ENCODE results near the gene TWIST2.

TWIST2 gene

DNA sequence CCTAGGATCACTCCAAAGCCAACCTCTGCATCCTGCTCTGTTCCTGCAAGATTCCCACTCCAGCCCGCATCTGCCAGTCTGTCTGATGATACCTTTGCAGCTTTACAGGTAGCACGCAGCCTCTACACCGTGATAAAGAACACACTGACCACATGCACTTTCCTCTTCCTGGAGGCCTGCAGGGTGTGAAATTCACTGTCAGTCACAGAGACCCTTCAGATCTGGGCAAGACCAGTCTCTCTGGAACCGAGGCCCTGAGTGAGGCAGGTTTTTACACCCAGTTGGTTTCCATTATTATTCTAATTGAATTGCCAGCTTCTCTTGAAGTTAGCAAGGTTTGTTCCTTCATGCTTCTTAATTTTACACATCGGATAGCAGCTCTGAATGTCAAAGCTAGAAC is 30.5 kb upstream of the TWIST2 start:
- Histone ChIP-seq H3K4me1 (no peaks in the 10 kb centered on the region), H3K27ac (no peak overlapping the region), H3K4me3 (no peak overlapping the region), H3K9me3 (no peaks in the 10 kb centered on the region), H3K27me3 (peaks cover 0 to 57% of the 10 kb centered on the region in 2 donors), H3K36me3 (no peaks in the 10 kb centered on the region)
- TF ChIP-seq, protein P1, sequence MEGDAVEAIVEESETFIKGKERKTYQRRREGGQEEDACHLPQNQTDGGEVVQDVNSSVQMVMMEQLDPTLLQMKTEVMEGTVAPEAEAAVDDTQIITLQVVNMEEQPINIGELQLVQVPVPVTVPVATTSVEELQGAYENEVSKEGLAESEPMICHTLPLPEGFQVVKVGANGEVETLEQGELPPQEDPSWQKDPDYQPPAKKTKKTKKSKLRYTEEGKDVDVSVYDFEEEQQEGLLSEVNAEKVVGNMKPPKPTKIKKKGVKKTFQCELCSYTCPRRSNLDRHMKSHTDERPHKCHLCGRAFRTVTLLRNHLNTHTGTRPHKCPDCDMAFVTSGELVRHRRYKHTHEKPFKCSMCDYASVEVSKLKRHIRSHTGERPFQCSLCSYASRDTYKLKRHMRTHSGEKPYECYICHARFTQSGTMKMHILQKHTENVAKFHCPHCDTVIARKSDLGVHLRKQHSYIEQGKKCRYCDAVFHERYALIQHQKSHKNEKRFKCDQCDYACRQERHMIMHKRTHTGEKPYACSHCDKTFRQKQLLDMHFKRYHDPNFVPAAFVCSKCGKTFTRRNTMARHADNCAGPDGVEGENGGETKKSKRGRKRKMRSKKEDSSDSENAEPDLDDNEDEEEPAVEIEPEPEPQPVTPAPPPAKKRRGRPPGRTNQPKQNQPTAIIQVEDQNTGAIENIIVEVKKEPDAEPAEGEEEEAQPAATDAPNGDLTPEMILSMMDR (IDR thresholded peaks at IDR 0.05), result no peak
- intact Hi-C loops (cut with DNase I; ENCODE audit: low total_unique reads), result no loop called here
- DNase-seq, result no peak

DNA sequence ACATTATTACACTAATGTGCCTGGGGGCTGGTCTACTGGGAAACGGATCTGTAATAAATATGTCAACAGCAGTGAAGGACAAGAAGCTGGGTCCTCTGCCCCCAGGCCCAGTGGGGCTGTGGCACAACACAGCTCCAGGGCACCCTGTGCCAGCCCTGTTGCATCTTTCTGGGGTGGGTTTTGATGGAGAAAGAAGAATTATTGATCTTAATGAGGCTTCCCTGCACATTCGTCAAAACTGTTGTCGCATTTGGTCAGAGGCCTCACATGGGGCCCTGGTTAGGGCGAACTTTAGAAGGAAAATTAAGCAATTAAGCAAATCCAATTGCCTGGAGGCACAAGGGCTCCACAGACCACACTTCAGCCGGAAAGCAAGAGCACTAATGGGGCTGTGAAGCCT is 30.0 kb upstream of the TWIST2 start:
- Histone ChIP-seq H3K4me3 (no peak overlapping the region), H3K27ac (no peak overlapping the region), H3K4me1 (no peaks in the 10 kb centered on the region), H3K9me3 (no peaks in the 10 kb centered on the region), H3K27me3 (peaks cover 0 to 62% of the 10 kb centered on the region in 2 donors), H3K36me3 (no peaks in the 10 kb centered on the region)
- DNase-seq, result no peak
- intact Hi-C loops (cut with DNase I; ENCODE audit: low total_unique reads), result no loop called here
- TF ChIP-seq, protein P1 (IDR thresholded peaks at IDR 0.05), result no peak

DNA sequence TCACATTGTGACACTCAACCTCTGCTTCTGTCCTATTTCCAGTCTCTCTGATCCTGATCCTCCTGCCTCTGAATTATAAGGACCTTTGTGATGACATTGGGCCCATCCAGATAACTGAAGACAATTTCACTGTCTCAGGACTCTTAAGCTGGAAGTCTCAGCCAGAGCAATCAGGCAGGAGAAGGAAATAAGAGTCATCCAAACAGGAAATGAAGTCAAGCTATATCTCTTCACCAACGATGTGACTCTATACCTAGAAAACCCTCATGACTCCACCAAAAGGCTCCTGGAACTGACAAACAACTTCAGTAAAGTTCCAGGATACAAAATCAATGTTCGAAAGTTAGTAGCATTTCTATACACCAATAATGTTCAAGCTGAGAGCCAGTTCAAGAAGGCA is 29.3 kb upstream of the TWIST2 start:
- no peaks in the 10 kb centered on the region for H3K4me1 ChIP-seq
- no peak overlapping the region for H3K27ac ChIP-seq
- TF ChIP-seq, protein P1 (IDR thresholded peaks at IDR 0.05), result no peak
- H3K4me3 ChIP-seq, result no peak overlapping the region
- intact Hi-C loops (cut with DNase I; ENCODE audit: low total_unique reads), result no loop called here
- no peaks in the 10 kb centered on the region for H3K36me3 ChIP-seq
- H3K27me3 ChIP-seq, result peaks cover 0 to 62% of the 10 kb centered on the region in 2 donors
- no peak for DNase-seq
- no peaks in the 10 kb centered on the region for H3K9me3 ChIP-seq

DNA sequence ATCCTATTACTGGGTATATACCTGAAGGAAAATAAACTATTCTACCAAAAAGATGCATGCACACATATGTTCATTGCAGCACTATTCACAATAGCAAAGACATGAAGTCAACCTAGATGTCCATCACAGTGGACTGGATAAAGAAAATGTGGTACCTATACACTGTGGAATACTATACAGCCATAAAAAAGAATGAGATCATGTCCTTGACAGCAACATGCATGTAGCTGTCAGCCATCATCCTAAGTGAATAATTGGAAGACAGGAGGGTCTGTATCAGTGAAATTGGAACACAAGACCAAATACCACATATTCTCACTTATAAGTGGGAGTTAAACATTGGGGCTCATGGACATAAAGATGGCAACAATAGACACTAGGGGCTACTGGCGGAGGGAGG is 27.7 kb upstream of the TWIST2 start:
- H3K4me1 ChIP-seq, result no peaks in the 10 kb centered on the region
- TF ChIP-seq, protein P1 (IDR thresholded peaks at IDR 0.05), result no peak

DNA sequence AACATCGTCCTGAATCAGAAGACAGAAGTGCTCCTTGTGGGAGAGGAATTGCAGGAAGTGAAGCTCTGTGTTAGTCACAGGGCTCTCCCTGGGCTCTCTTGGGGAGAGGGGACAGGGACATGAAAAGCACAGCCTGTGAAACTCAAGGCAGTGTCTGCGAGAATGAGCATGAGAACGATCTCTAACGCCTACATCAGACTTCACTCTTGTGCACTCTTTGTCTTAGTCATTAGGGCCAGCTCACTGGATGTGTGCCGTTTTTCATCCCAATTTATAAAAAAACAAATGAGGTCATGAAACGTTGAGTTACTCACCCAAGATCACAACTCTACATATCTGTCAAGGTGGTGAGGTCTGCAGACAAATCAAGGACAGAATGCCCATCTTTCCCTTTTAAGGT is 27.0 kb upstream of the TWIST2 start:
- no peak for DNase-seq
- intact Hi-C loops (cut with DNase I; ENCODE audit: low total_unique reads), result no loop called here
- TF ChIP-seq, protein P1 (IDR thresholded peaks at IDR 0.05), result no peak

More for the DNA sequence above, 27.7 kb upstream of the TWIST2 start:
- no peaks in the 10 kb centered on the region for H3K36me3 ChIP-seq
- H3K4me3 ChIP-seq, result no peak overlapping the region
- intact Hi-C loops (cut with DNase I; ENCODE audit: low total_unique reads), result no loop called here
- DNase-seq, result no peak
- peaks cover 0 to 58% of the 10 kb centered on the region in 2 donors for H3K27me3 ChIP-seq
- H3K9me3 ChIP-seq, result peaks cover 0 to 6% (median 5%) of the 10 kb centered on the region in 3 donors
- no peak overlapping the region for H3K27ac ChIP-seq

DNA sequence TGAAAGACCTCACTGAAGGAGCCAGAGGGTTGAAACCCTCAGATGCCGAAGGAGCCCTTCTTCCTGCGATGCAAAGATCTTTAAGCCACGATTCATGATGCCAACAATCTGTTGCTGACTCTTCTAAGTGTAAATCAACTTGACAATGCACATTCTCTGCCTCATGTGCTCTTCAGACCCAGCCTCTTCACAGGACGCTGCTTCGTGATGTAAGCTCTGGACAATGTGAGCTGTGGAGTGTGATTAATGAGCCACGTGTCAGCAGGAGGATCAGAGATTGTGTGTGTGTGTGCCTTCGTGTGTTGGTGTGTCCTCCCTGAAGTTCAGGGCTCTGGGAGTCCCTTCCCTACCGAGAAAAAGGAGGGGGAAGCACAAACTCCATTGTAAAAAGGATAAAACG is 26.5 kb upstream of the TWIST2 start:
- Histone ChIP-seq H3K4me1 (no peaks in the 10 kb centered on the region), H3K9me3 (peaks cover 0 to 6% (median 5%) of the 10 kb centered on the region in 3 donors), H3K27me3 (peaks cover 0 to 48% of the 10 kb centered on the region in 2 donors), H3K4me3 (no peak overlapping the region), H3K36me3 (no peaks in the 10 kb centered on the region), H3K27ac (no peak overlapping the region)
- intact Hi-C loops (cut with DNase I; ENCODE audit: low total_unique reads), result no loop called here
- DNase-seq, result no peak
- TF ChIP-seq, protein P1 (IDR thresholded peaks at IDR 0.05), result no peak

More for the DNA sequence above, 27.0 kb upstream of the TWIST2 start:
- peaks cover 0 to 53% of the 10 kb centered on the region in 2 donors for H3K27me3 ChIP-seq
- H3K27ac ChIP-seq, result no peak overlapping the region
- H3K9me3 ChIP-seq, result peaks cover 0 to 6% (median 5%) of the 10 kb centered on the region in 3 donors
- H3K4me3 ChIP-seq, result no peak overlapping the region
- H3K36me3 ChIP-seq, result no peaks in the 10 kb centered on the region
- no peaks in the 10 kb centered on the region for H3K4me1 ChIP-seq
